Activated CD8-positive, alpha-beta memory T cell treated with anti-CD3 and anti-CD28 coated beads for 36 hours (primary cell): ENCODE data around the gene CDKN2B-AS1. TPM values are rescaled to one million over a fixed set of nuclear protein-coding genes. Genes with fewer than 3 reads are reported as not detected.

Experiments used
- CTCF ChIA-PET: fragments of 350-600 bp; sonication (Branson Sonifier 250); formaldehyde crosslinking; loops from one replicate; lab custom pipeline; 2021; ENCODE audit warnings: antibody characterized with exemption; lab: Charles Lee
- POLR2A ChIA-PET: fragments of 350-600 bp; sonication (Branson Sonifier 250); formaldehyde crosslinking; loops from one replicate; lab custom pipeline; 2021; ENCODE audit warnings: antibody characterized with exemption; lab: Charles Lee
- total RNA-seq, 2 experiments: library from RNA; stranded (reverse); gene quantifications; one replicate each; pipeline ENCODE4 v1.2.3, GENCODE V29; 2021

Gene CDKN2B-AS1
- total RNA-seq, 2 experiments from 2014 or later = 0.61 to 0.67 TPM

DNA sequence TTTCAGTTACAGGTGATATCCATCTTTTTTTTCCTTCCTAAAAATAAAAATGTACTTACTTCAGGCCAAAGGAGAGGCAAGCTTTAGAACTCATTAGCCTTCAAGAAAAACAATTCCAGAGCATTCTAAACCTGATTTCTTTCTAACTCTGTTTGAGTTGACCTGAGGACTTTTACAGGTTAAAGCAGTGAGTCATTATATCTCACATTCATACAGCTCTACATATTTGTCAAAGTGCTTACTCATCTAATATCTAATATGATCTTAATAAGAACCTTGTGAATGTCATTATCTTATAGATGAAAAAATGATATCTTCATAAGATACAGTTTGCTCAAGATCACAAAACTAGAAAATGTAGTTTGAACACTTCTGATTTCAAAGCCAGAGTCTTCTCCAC lies 163.7 kb downstream of the CDKN2B-AS1 start:
- ChIA-PET CTCF (no interaction called here), POLR2A (no interaction called here)

DNA sequence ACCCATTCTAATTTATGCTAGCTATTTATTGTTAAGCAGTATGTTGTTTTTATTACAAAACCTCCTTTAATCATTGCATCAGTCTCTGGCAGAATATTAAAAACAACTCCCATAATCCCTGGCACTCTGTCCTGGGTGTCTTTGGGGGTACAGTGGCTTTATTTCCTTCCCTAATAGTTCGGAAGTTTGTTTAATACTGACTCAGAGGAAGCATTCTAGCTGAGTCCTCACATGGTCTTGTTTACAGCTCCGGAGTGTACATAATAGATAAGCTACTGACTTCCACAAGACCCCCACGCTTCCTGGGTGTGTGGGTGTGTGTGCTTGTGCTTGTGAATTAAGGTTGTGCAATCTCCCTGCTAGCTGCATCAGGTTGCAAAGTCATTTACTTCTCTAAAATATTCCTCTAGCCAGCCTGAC lies 164.3 kb downstream of the CDKN2B-AS1 start:
- POLR2A ChIA-PET = no interaction called here

DNA sequence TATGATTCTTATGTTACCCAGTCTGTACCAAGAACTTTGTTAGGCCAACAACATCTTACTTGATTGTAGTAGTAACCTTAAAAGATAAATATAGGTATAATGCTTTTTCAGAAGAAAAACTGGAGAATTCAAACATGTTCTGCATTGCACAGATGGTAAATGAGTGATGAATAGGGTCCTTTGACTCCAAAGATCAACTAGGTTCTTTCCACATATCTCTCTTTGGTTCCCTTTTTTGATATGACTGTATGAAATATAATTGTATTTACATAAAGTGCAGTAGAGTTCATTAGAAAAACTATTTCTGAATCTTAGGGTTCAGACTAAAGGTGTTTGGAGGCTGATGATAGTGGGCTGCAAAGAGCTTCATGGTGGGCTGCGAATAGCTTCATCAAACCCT lies 165.0 kb downstream of the CDKN2B-AS1 start:
- POLR2A ChIA-PET = no interaction called here
- CTCF ChIA-PET = interaction anchor here (0.9 kb wide), 1 partner anchor 120 kb away, joined by 3 read pairs; no protein-coding TSS in a partner anchor

More for the DNA sequence above, 164.3 kb downstream of the CDKN2B-AS1 start:
- CTCF ChIA-PET = no interaction called here

DNA sequence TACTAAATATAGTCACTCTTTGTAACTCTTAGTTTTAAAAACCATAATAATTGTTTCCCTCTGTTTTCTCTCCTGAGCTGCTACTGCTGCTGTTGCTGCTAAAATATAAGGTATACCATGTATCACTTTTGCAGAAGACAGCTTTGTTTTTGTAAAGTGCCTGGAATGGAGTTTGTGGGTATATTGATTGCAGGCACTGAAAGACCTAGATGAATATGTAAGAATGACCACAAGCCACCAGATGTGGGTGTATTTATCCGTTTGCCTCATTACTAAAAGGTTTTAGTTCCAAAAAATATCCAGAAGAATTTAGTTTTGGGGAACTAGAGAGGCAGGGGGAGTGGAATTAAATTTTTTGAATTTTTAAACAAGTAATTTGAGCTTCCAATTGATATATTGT lies 165.6 kb downstream of the CDKN2B-AS1 start:
- CTCF ChIA-PET = interaction anchor here (0.9 kb wide), 1 partner anchor 121 kb away, joined by 3 read pairs; no protein-coding TSS in a partner anchor
- POLR2A ChIA-PET = no interaction called here

DNA sequence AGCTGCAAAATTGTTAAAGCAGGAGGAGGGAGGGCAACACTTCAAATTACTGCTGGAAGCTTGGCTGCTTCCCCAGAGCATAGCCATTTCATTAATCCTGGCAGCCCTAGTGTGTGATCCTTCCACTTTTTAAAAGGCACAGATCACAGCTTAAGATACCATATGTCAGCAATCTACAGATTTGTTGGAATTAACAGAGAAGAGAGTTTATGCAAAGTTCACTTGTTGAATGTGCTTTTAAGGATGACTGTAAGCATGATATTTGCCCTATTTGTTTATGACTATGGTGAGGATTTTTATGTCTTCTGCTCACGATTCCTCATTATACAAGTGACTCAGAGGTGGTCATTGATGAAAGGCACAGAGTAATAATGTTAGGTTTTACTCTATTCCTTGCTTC lies 170.6 kb downstream of the CDKN2B-AS1 start:
- ChIA-PET POLR2A (no interaction called here), CTCF (no interaction called here)

DNA sequence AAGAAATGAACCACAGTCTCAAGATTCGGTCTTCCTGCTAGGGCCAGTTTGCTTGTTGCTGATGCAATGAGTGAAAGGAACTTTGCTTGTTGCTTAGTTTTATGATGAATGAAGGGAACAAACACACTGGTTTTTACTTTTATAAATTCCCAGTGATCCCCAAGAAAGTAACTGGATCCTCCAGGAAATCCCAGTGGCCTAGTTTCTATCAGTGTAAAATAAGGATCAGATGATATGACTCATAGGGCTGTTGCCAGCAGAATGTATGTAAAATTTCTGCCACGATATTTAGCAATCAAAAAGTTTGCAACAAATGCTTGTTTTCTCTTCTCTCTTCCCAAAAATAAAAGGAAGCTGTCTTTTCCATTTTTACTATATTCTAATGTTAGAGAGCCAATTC lies 174.7 kb downstream of the CDKN2B-AS1 start:
- CTCF ChIA-PET = no interaction called here
- POLR2A ChIA-PET = no interaction called here

DNA sequence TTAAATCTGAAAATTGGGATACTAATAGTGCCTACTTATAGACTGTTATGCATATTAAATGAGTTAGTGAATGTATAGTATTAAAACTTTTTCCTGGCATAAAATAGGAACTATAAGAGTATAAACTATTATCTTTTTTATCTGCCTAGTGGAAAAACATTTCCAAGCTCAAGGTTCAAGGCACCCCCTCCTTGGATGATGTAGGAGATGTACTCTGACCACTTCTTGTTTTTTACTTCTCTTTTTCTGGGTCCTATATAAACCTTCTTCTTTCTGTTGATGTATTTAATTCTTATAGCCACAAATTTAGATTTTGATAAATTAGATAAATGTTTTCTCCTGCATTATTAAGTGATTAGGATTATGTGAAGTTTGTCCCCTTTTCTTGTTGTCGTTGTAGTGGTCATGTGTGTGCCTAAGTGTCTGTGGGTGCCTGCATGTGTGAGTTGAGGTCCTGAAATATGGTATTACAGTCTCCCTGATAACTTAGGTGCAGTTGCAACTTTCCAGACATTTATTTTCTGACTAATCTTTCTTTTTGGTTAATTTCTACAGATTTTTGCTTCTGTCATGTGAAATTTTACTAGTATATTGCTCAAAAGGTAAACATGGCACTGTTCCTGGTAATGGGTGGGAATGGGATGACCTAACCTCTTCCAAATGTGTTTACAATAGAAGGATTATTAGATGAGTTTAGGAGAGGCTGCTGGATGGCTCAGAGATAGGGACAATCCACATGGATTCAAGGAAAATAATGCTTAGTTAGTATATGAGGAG lies 175.3 kb downstream of the CDKN2B-AS1 start:
- ChIA-PET POLR2A (no interaction called here), CTCF (no interaction called here)

Other genes starting within 250 kb of the CDKN2B-AS1 start
- 100 to 1,000 TPM in 1 of 2 experiments, 10 to 100 TPM in 1; 98.6 to 108 TPM for gene MTAP, start 192.2 kb upstream of the CDKN2B-AS1 start, total RNA-seq
- 1 to 10 TPM; 2.2 to 3.9 TPM for gene CDKN2A, start 399 bp upstream of the CDKN2B-AS1 start, total RNA-seq
- gene CDKN2B, start 14.5 kb downstream of the CDKN2B-AS1 start, total RNA-seq = under 1 TPM; 0.04 to 0.11 TPM